Muscle layer of duodenum (tissue), 2 donors: ENCODE data around the gene LXN.

Source experiments
- H3K27ac ChIP-seq: one replicate; pipeline ENCODE4 v1.7.0; 2013; ENCODE audit warnings: mild to moderate bottlenecking, low read length
- H3K27me3 ChIP-seq: one replicate; pipeline ENCODE4 v1.7.0; 2013; ENCODE audit warnings: low read depth, mild to moderate bottlenecking, control low read depth, low read length
- H3K36me3 ChIP-seq, 2 donors: one replicate each; pipeline ENCODE4 v1.7.0; 2013; ENCODE audit warnings: low read length in 2 of 2, control low read depth in 1 of 2, mild to moderate bottlenecking in 1 of 2; ENCODE audit not compliant: insufficient read depth in 2 of 2, control insufficient read depth in 1 of 2
- H3K4me1 ChIP-seq, 2 donors: one replicate each; pipeline ENCODE4 v1.7.0; 2013; ENCODE audit warnings: low read length in 2 of 2, mild to moderate bottlenecking in 2 of 2, control low read depth in 1 of 2, moderate library complexity in 1 of 2; ENCODE audit not compliant: insufficient read depth in 2 of 2, control insufficient read depth in 1 of 2
- H3K4me3 ChIP-seq, 2 donors: one replicate each; pipeline ENCODE4 v1.7.0; 2013; ENCODE audit warnings: low read length in 2 of 2, low read depth in 1 of 2, mild to moderate bottlenecking in 1 of 2
- H3K9me3 ChIP-seq, 2 donors: one replicate each; pipeline ENCODE4 v1.7.0; 2013; ENCODE audit warnings: low read length in 2 of 2, control low read depth in 1 of 2, mild to moderate bottlenecking in 1 of 2; ENCODE audit not compliant: control insufficient read depth in 1 of 2
- donor health status: healthy.

The LXN gene, protein sequence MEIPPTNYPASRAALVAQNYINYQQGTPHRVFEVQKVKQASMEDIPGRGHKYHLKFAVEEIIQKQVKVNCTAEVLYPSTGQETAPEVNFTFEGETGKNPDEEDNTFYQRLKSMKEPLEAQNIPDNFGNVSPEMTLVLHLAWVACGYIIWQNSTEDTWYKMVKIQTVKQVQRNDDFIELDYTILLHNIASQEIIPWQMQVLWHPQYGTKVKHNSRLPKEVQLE

DNA sequence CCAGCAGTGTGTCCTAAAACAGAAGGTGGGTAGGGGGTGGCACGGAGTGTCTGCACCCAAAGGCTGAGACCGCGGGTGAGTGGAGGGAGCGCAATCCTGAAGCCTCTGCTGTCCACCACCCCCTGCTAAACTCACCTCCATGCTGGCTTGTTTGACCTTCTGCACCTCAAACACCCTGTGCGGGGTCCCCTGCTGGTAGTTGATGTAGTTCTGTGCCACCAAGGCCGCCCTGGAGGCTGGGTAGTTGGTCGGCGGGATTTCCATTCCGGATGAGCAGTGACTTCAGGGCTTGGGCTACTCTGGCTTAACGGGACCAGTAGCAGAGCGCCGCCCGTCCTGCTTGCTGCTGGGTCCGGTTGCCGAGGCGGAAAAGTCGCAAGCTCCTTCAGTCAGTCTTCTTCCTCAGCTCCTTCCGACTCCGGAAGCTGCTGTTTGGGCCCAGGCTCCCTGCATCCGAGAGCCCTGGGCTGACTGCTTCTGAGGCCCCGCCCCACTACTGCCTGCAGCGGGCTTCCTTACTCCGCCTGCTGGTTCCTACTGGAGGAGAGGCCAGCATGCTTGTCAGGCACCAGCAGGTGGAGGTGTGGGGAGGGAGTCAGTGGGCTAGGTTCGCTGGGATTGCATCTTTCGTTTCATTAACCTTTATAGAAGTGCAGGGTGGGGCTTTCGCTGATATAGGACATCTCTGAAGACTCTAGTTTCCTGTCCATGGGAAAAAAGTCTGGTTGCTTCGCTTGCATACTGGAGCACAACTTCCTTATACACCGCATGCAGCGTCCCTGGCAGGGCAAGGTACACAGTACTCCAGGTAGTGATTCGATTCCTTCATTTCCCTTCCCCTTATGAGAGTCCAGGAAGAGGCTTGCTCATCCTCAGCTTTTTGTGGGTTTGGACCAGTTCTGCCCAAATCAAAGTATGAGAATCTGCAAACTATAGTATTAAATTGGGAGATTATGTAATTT, at the start of gene LXN:
TSS of gene LXN (minus strand) at position 434 of the 962 bp plus-strand sequence. CDS start at position 264, 170 bp downstream.
- H3K4me3 ChIP-seq, result peak within 1 kb of the TSS; percentile 77 to 78
- peak within 1 kb of the TSS; percentile 68 for H3K27ac ChIP-seq
- H3K36me3 ChIP-seq, result peaks cover 12 to 19% of the 10 kb centered on the region in 2 donors
- no peaks in the 10 kb centered on the region for H3K27me3 ChIP-seq
- no peaks in the 10 kb centered on the region for H3K9me3 ChIP-seq
- peaks cover 0 to 16% of the 10 kb centered on the region in 2 donors for H3K4me1 ChIP-seq

DNA sequence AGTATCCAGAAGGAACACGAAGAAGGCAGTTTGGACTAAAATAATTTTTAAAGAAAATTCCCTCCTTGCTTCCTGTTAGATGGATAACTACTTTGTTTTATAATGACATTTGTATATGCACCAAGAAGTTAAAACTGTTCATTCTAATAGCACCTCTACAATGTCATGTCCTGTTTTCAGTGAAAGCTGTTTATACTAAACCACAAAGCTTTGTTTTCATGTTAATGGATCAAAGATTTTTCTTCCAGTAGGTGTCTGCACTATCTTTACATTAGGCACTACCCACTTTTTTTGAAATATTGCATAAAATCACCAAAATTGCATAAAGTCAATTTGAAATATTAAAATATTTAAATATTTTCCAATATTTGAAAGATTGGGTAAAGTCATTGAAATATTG, 49.7 kb upstream of the LXN start:
- Histone ChIP-seq H3K27ac (no peak overlapping the region), H3K27me3 (no peaks in the 10 kb centered on the region), H3K4me1 (peaks cover 8 to 17% of the 10 kb centered on the region in 2 donors), H3K4me3 (no peak overlapping the region), H3K9me3 (no peaks in the 10 kb centered on the region), H3K36me3 (peaks cover 0 to 5% of the 10 kb centered on the region in 2 donors)

DNA sequence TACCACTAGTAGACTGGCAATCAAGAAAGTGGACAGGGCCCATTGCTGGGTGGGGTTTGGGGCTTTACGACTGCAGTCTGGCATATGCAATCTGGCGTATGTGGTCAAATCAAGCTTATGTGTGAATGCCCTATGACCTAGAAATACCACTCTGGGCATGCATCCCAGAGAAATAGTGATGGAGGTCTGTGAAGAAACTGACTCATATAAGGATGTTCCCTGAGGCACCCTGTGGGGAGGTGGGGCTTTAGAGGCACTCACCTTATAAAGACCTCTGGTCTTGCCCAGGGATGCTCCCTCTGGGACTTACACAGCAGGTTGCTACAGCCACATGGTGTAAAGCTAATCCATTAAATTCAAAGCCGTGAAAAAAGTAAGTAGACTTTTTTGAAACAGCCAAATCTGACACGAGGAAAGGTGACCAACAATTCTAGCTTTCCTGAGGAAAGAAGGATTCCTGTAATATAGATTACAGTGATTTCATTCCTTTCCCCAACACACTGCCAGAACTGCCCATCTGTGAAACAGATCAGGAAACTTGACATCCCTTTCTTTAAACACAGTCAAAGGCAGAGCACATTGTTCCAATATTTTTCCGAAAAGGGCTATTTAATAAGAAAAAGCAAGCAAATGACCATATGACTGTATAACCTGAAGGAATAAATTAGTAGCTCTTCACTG, 46.2 kb upstream of the LXN start:
- peaks cover 0 to 5% of the 10 kb centered on the region in 2 donors for H3K36me3 ChIP-seq
- H3K4me1 ChIP-seq, result peaks cover 3 to 6% of the 10 kb centered on the region in 2 donors
- H3K27ac ChIP-seq, result no peak overlapping the region
- no peaks in the 10 kb centered on the region for H3K27me3 ChIP-seq
- no peak overlapping the region for H3K4me3 ChIP-seq
- H3K9me3 ChIP-seq, result no peaks in the 10 kb centered on the region

DNA sequence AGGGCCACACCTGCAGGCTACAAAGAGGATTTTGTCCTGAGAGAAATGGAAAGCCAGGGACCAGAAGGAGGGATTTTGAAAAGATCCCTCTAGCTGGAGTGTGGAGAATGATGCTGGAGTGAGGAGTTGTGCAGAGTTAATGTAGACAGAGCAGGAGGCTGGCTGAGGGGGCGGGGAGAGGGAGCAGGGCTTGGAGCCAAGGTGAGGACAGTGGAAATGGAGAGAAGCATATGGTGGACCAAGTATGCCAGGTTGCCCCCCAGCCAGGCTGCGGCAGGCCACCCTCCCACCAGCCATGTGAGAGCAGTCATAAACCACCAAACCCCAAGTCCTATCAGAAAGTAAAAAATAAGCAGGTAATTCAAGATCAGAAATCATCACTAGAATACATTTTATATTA, 45.1 kb upstream of the LXN start:
- Histone ChIP-seq H3K9me3 (no peaks in the 10 kb centered on the region), H3K36me3 (peaks cover 5 to 7% of the 10 kb centered on the region in 2 donors), H3K27ac (peak overlapping the region; percentile 36), H3K27me3 (no peaks in the 10 kb centered on the region), H3K4me3 (no peak overlapping the region), H3K4me1 (peaks cover 0 to 11% of the 10 kb centered on the region in 2 donors)

DNA sequence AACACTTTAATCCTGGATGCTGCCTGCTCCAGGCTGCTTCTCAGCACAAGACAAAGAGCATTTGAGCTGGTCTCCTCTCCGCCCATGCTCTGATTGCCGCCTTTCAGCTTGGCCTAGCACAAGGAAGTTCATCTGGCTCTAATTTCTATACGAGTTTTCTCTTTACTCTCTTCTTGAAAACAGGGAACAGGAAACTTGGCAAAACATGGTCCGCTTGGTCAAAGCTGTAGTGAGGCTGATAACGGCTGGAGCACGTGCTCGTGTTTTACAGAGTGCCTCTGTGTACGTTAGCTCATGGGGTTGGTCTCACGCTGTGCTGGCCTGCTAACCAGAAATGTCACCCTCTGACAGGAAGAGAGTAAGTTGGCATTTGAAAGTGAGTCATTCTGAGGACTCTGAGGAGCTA, 40.6 kb upstream of the LXN start:
- H3K27ac ChIP-seq, result peak overlapping the region; percentile 74
- no peaks in the 10 kb centered on the region for H3K27me3 ChIP-seq
- peaks cover 8 to 27% of the 10 kb centered on the region in 2 donors for H3K36me3 ChIP-seq
- H3K9me3 ChIP-seq, result no peaks in the 10 kb centered on the region
- no peak overlapping the region for H3K4me3 ChIP-seq
- peaks cover 0 to 21% of the 10 kb centered on the region in 2 donors for H3K4me1 ChIP-seq

DNA sequence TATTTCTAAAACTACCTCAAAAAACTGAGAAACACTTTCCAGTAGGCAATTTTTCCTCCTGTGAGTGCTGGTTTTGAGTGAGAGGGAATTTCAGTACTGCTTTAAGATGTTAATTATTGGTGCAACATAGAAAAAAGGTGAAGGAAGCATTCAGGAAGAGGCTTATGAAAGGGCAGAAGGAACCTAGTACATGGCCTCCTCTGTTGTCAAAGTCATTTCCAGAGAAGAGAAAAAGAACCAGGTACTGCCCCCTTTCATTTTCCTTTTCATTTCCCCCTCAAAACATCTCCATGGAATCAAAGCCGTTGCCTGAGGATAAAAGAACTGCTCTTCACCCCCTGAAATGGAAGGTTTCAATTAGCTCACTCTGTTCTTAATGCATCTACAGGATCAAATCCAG, 40.0 kb upstream of the LXN start:
- Histone ChIP-seq H3K9me3 (no peaks in the 10 kb centered on the region), H3K27ac (peak overlapping the region; percentile 74), H3K4me1 (peaks cover 0 to 18% of the 10 kb centered on the region in 2 donors), H3K36me3 (peaks cover 8 to 31% of the 10 kb centered on the region in 2 donors), H3K4me3 (no peak overlapping the region), H3K27me3 (no peaks in the 10 kb centered on the region)

DNA sequence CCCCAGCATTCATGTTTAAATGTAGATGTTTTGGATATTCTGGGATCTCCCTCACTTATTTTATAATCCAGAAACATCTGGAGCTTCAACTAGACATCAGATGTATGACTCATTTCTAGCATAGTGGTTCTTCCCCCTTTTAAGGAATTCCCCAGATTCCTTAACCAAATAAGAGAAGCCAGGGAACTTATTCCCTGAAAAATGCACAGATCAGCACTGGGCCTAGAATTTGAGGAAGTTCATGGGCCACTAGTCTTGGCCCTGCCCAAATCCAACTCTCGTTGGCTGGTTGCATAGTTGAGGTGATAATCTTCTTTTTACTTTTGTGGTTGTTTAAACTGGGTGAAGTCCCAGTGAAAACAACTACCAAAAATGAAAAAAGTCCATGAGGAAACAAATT, 39.4 kb upstream of the LXN start:
- Histone ChIP-seq H3K27me3 (no peaks in the 10 kb centered on the region), H3K4me3 (no peak overlapping the region), H3K4me1 (peaks cover 0 to 14% of the 10 kb centered on the region in 2 donors), H3K27ac (no peak overlapping the region), H3K9me3 (no peaks in the 10 kb centered on the region), H3K36me3 (peaks cover 8 to 31% of the 10 kb centered on the region in 2 donors)

DNA sequence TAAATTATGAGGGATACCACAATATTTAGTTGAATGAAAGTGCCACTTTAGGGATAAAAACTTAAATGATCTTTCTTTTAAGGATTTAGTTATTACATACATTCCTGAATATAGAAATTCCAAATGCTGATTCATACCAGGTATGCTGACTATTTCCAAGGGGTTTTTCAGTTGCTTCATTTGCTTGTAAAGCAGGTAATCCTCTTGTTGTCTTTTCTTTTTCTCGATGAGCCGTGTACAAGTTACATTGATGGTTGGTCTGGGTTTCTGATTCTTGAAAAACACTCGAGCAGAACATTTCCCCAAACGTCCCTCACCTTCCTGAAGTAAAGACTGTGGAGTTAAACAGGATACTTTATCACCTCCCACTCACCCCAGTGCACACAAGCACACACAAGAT, 38.2 kb upstream of the LXN start:
- Histone ChIP-seq H3K27ac (no peak overlapping the region), H3K4me3 (no peak overlapping the region), H3K4me1 (peaks cover 0 to 14% of the 10 kb centered on the region in 2 donors)

DNA sequence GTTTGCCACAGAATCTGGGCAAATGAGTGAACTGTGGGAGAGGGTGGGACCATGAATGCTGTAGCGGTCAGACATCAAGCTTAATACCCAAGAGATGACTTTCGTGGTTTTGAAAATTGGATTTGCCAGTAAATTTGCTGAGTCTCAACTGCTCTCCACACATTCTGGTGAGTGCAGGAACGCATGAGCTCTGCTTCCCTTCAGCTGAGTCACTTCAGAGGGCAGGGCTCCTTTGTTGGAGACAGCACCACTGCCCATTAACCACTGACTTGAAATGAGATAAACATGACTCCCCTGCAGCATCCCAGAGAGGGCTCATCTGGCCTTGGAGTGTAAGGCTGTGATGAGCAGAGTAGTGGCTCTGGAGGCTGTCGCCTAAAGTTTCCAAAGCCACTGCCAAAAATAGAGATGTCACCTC, 37.2 kb upstream of the LXN start:
- Histone ChIP-seq H3K4me3 (no peak overlapping the region), H3K4me1 (peaks cover 0 to 14% of the 10 kb centered on the region in 2 donors), H3K36me3 (peaks cover 9 to 31% of the 10 kb centered on the region in 2 donors), H3K27me3 (no peaks in the 10 kb centered on the region), H3K27ac (no peak overlapping the region), H3K9me3 (no peaks in the 10 kb centered on the region)

More for the DNA sequence above, 38.2 kb upstream of the LXN start:
- H3K36me3 ChIP-seq, result peaks cover 8 to 31% of the 10 kb centered on the region in 2 donors
- no peaks in the 10 kb centered on the region for H3K9me3 ChIP-seq
- no peaks in the 10 kb centered on the region for H3K27me3 ChIP-seq

DNA sequence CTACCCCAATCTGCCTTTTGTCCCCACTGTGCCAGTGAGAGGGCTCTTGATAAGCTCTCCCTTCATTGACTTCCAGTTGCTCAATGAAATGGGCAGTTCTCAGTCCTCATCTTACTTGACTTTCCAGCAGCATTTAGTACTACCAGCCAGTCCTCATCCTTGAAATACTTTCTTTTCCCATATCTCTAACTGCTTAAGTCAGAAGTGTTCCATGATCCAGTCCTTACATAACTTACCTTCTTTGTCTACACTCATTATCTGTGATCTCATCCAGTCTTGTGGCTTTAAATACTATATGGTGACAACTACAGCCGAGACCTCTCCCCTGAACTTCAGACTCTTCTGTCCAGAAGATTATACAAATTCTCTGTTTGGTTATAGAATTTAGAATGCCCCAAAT, 31.1 kb upstream of the LXN start:
- Histone ChIP-seq H3K27ac (no peak overlapping the region), H3K36me3 (peaks cover 3 to 9% of the 10 kb centered on the region in 2 donors), H3K4me3 (no peak overlapping the region)

More for the DNA sequence above, 31.1 kb upstream of the LXN start:
- Histone ChIP-seq H3K4me1 (no peaks in the 10 kb centered on the region), H3K27me3 (no peaks in the 10 kb centered on the region), H3K9me3 (no peaks in the 10 kb centered on the region)
